Bronchus fibroblast of lung (primary cell): Measurements from ENCODE around the gene ZNF84. TPM values are rescaled to one million over a fixed set of nuclear protein-coding genes. Genes with fewer than 3 reads are reported as not detected.

ENCODE experiments used
- total RNA-seq: library from RNA; depleted of rRNA; stranded (reverse); fragments of >200 nt; gene quantifications from 2 replicates; pipeline ENCODE4 v1.2.3, GENCODE V29; 2015

The ZNF84 gene
- 6.4 and 8.4 TPM in 2 replicates for total RNA-seq

GRCh38 chr12:133037207-133038005 lies at the start of gene ZNF84:
Gene ZNF84, plus strand, starts transcription at chr12:133037509. Its CDS starts 3,959 bp downstream, at chr12:133041468.

GRCh38 chr12:133080368-133081158 lies 43.3 kb downstream of the ZNF84 start, which contains the start of gene ZNF140:
Gene ZNF140, plus strand, starts transcription at chr12:133080923. Its CDS starts 398 bp downstream, at chr12:133081321.

Other genes with a start within 250 kb of the ZNF84 start
- gene GOLGA3, start 208.6 kb upstream of the ZNF84 start, total RNA-seq = 60.8 and 63.0 TPM in 2 replicates
- gene CHFR, start 149.9 kb upstream of the ZNF84 start, total RNA-seq = 23.7 and 27.4 TPM in 2 replicates
- gene ZNF605, start 81.2 kb upstream of the ZNF84 start, total RNA-seq = 1.5 and 1.9 TPM in 2 replicates
- gene ZNF26, start 51.1 kb upstream of the ZNF84 start, total RNA-seq = 4.8 and 4.9 TPM in 2 replicates
- 6.7 and 8.9 TPM in 2 replicates for gene ZNF140, start 43.4 kb downstream of the ZNF84 start, total RNA-seq
- 0.30 and 0.34 TPM in 2 replicates for gene ZNF891, start 92.8 kb downstream of the ZNF84 start, total RNA-seq
- 1.2 and 2.1 TPM in 2 replicates for gene ZNF10, start 93.1 kb downstream of the ZNF84 start, total RNA-seq
- gene ZNF268, start 144.0 kb downstream of the ZNF84 start, total RNA-seq = 9.7 and 16.0 TPM in 2 replicates
- not detected in 2 replicates for gene ANHX, start 198.4 kb downstream of the ZNF84 start, total RNA-seq